Measurements from ENCODE around the gene MBOAT1.

The MBOAT1 gene

GRCh38 chr6:20233007-20233730 is 20.9 kb upstream of the MBOAT1 start:
- DNase-seq = no peak

DNA sequence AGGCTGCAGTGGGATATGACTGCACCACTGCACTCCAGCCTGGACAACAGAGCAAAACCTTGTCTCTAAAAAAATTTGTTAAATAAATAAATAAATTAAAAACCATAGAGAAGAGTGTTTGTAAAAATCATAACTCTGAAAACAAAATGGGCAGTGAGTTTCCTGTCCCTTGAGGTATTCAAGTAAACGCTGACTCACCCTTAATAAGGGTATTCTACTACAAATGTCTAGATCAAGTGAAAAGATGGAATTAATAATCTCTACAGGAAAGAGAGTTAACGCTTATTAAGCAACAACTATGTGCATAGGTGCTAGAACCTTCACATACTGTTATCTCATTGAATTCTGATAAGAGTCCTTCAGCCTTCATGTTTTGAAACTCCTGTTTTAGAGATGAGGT is 19.9 kb upstream of the MBOAT1 start:
- no peak for DNase-seq

GRCh38 chr6:20230401-20231119 is 18.3 kb upstream of the MBOAT1 start:
- DNase-seq = no peak

DNA sequence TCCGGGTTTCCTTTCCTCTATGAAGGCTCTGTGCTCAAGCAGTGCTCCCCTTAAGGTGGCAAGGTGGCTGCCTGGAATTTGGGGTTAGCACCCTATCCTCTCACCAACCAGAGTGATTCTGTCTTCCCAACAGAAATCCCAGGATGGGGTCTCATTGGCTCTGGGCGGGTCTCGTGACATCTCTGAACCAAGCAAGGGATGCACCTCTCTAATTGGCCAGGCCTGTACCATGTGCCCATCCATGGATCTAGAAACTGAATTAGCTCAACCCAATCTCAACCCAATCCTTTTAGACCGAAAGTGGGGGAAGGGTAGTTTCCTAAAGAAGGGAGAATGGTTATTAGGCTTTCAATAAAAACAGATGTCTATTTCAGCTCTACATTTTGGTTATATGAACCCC is 17.6 kb upstream of the MBOAT1 start:
- DNase-seq = no peak

DNA sequence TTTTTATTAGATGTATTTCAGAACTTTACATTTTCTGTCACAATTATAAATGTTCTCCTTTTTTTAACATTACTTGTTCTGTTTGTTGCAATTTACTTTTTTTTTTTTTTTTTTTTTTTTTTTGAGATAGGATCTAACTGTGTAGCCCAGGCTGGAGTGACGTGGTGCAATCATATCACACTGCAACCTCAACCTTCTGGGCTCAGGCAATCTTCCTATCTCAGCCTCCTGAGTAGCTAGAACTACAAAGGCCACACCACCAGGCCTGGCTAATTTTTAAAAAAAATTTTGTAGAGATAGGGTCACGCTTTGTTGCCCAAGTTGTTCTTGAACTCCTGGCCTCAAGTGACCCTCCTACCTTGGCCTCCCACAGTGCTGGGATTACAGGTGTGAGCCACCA is 15.1 kb upstream of the MBOAT1 start:
- no peak for DNase-seq

DNA sequence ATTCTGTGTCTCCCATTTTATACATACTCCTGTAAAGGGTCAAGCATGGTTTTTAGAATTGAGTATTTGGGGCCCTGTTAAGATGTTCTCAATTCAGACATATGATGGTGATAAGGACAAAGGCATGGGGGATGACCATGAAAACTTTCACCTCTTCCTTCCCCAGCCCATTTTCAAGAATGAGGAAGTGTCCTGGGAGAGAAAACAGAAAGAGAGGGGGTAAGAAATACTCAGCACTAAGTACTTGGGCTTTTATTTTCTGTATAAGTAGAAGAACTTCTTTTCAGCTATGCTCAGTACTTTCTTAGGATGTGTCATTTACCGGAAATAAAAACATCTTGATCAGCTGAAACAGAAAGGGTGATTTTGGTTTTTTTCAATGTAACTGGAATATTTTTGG is 10.9 kb upstream of the MBOAT1 start:
- DNase-seq = no peak

- no peak for DNase-seq
Measured at GRCh38 chr6:20221421-20221820, 9.2 kb upstream of the MBOAT1 start.

DNA sequence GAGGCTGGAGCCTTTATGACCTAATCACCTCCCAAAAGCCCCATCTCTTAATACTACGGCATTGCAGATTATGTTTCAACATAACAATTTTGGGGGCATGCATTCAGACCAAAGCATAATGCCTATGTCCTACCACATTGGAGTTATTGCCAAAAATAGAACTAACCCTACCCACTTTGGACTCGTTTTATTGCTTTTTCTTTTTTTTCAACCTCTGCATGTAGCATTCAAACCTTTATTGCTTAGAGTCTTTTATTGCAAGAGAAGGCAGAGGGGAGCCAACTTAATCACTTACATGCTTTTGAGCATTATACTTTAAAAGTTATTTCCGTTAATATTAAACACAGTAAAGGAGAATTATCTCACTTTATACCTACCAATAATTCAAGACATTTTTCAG is 8.1 kb upstream of the MBOAT1 start:
- no peak for DNase-seq

GRCh38 chr6:20217891-20218290 is 5.6 kb upstream of the MBOAT1 start:
- no peak for DNase-seq

- no peak for DNase-seq
Measured at GRCh38 chr6:20217324-20217855, 5.1 kb upstream of the MBOAT1 start.

DNA sequence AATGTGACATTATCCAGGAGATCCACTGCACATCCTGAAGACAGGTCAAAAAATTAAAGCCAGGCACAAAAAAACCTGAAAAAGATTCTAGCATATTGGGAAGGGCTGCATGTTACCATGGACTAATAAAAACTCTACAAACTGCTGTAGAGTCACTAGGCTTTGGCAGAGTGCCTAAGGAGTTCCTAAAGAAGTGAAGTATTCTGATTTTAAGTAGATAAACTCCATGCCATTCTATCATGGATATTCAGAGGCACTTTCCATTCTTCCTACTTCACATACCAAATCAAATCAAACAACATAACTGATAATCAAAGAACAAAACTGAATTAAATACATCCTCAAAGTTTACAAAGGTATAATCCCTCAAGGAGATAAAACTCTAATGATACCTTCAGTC is 3.0 kb upstream of the MBOAT1 start:
- DNase-seq = no peak

DNA sequence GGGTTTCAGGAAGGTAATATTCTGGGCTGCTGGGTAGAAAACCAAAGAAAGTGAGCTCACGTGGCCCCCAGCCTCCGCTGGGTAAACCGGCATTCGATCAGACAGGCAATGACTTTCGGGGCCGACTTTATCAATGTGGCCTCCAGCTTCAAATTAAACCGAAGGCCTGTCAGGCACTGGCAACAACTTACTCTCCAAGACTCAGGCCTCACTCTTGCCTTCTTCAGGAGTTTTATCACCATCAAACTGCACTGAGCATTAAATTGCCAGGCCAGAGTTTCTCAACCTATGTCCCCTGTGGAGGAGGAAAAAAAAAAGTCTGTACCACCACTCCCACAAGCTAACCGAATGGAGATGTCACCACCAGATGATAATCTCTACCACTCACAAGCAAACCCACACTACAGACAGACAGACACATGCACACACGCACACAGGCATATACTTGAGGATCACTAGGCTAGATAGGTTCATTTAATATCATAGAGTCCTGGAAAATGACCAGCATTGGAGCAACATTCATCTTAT is 1.1 kb upstream of the MBOAT1 start:
- DNase-seq = no peak

DNA sequence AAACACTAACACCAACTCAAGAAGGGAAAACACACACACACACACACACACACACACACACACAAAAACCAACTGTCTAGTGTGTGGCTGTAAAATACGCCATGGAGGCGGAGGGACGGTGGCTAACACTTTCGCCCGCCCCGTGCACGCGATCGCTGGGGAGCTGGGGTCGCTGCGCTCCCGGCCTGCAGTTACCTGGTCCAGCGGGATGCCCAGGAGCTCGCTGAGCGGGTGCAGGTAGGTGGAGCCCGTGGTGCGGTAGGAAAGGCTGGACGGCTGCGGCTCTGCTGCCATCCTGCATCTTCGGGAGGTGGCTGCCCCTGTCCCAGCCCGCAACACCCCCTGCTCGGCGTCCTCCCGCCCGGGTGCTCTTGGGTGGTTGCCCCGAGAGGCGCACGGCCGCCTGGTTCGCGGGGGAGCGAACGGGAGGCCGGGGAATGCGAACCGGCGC is 303 bp downstream of the MBOAT1 start:
- DNase-seq = peak; percentile 78

DNA sequence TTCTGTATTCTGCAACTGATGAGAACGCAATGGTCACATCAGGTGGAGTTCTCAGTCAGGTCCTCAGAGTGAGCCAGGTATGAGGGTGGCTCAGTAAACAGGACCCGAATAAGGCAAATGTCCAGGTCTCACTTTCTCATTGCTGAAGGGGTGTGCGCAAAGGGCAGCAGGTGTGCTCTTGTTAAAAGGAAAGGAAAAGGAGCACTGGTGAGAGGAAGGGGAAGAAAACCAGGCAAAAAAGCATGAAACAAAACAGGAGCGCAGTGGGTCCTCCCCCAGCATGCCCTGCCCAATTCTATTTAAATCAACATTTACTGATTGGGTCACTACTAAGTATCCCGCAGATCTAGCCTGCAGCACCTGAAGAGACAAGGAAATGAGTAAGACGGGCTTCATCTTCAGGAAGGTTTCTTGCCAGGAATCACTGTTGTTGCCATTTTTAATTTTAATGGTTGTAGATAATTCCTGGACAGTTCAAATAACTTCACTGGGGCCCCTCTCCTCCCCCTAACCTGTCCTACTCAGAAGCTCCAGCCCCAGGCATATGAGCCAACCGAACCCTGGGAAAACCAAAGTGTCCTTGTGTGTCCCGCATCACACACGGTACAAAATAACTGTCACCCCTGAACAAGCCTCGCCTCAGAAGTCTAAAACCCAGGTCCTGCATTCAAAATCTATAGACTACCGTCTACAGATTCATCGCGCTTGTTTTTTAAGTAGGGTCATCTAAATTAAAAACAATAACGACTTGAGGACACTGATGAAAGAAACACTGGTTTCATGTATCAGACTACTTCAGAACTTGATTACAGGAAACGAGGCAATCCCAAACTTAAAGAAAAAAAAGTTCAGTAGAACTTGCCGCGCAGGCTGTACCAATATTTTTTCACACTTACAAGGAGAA is 980 bp downstream of the MBOAT1 start:
- no peak for DNase-seq

DNA sequence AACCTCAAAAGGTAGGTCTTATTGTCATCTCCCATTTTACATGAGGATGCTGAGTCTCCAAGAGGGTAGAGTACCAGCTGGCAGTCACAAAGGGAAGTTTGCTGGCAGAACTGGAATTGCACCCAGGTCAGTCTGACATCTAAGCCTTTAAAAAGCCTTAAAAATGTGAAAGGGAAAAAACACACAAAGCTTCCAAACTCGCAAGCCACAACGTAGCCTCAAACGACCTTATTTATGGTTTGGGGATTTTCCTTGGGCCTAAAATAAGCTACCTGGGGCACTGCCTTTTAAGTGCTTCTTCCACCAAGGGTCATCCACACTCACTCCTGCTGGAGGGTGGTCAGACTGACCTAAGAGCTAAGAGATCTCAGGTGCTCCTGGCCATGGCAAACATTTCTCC is 2.1 kb downstream of the MBOAT1 start:
- no peak for DNase-seq

GRCh38 chr6:20208687-20209378 is 3.4 kb downstream of the MBOAT1 start:
- DNase-seq = no peak

DNA sequence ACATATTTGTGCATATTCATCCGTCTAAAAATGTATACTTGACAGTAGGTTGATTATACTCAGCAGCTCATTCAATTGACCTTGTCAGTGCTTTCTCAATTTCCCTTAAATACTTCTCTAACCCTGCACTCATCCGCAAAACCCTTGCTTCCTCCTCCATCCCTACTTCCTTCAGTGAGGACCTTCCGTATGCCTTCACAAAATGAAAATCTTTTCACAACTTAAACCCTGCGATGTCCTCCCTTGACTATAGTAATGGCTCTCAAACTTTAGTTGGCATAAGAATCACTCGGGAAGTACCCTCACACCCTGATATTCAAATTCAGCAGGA is 5.2 kb downstream of the MBOAT1 start:
- DNase-seq = no peak

DNA sequence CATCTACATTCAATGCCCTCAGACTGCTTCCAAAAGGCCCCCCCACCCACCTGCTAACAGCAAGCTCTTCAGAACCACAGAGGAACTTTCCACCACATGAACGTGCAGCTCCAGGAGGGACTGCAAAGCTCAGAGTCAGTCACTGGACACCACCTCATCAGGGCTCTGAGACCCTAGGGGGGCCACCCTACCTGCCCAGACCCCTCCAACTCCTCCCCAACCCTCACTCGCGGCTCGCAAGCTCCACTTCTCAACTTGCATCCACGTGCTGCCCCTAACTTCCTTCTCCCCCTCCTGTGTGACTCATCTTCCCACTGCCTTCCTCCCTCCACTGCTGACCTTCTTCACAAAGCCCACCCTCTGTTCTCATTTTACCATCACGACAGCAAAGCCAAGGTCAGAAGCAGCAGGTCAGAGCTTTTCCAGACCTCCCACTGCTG is 6.5 kb downstream of the MBOAT1 start:
- no peak for DNase-seq

DNA sequence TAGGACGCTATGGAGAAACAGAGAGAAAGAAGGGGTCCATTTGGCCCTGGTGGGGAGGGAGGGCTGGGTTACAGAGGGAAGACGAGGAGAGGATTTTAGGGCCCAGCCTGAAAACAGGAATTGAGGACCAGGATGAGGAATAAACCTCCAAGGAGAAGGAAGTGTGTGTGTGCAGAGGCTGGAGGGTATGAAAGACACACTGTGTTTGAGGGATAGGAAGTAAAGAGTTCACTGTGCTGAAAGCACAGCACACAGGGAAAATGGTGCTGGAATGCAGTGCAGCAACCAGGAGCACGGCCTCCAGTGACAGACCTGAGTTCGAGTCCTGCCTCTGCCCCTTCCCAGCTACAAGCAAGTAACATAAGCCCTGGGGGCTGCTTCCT is 7.8 kb downstream of the MBOAT1 start:
- no peak for DNase-seq

GRCh38 chr6:20203561-20204511 is 8.4 kb downstream of the MBOAT1 start:
- no peak for DNase-seq

GRCh38 chr6:20202699-20203302 is 9.5 kb downstream of the MBOAT1 start:
- DNase-seq = no peak

Measured in NCI-H526 treated with DMSO at 0.1 percent for 48 hours (cell line).